K562 (cell line): ENCODE results near the gene PEX11A.

Experiments
- ARID2 ChIP-seq: fragments of 450-650 bp; IDR thresholded peaks from 2 replicates; pipeline ENCODE4 v1.6.1; 2017; ENCODE audit warnings: antibody characterized with exemption, mild to moderate bottlenecking
- MAFK ChIP-seq: IDR thresholded peaks from 2 replicates; pipeline ENCODE4 v1.6.1; 2011; ENCODE audit warnings: low read length, improper control_type of control experiment
- POLR2AphosphoS5 ChIP-seq: IDR thresholded peaks from 2 replicates; pipeline ENCODE4 v1.6.1; 2011; ENCODE audit warnings: mild to moderate bottlenecking, low read depth, low read length, moderate library complexity; ENCODE audit not compliant: control insufficient read depth, insufficient read depth
- SREBF2 ChIP-seq: sonication (generic); formaldehyde crosslinking; IDR thresholded peaks from 2 replicates; pipeline ENCODE4 v1.4.0; 2020; ENCODE audit warnings: mild to moderate bottlenecking, missing genetic modification reagents
- TF ChIP-seq, protein P1 (sequence below), 3 experiments: IDR thresholded peaks in 2 of 3; conservative IDR thresholded peaks in 1 of 3; 2 replicates each; pipeline ENCODE4 v1.5.1; 2011 to 2012; ENCODE audit warnings: low read length in 3 of 3, mild to moderate bottlenecking in 3 of 3, control low read depth in 2 of 3, improper control_type of control experiment in 1 of 3, inconsistent platforms in 1 of 3, low read depth in 1 of 3, mixed read lengths in 1 of 3, moderate library complexity in 1 of 3; ENCODE audit not compliant: insufficient read depth in 2 of 3
- TF ChIP-seq, protein P2 (sequence below): sonication (generic); formaldehyde crosslinking; IDR thresholded peaks from 2 replicates; pipeline ENCODE4 v1.9.0; 2022; ENCODE audit warnings: mild to moderate bottlenecking, missing genetic modification reagents

DNA sequence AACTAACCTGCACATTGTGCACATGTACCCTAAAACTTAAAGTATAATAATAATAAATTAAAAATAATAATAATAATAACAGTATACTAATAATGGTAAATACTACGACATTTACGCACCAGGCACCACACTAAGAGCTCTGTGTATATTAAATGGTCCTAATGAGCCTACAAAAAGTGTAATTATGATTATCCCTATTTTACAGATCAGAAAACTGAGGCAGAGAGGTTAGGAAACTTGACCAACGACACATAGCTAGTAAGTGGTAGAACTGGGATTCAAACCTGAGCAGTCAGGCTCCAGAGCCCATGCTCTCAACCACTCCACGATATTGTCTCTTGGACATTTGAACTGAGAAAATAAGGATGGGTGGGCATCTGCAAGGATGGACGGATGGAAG lies 50.3 kb downstream of the PEX11A start:
- TF ChIP-seq POLR2AphosphoS5 (no peak), SREBF2 (CRISPR knock-in tag) (no peak), MAFK (no peak), ARID2 (no peak)
- TF ChIP-seq, protein P1, sequence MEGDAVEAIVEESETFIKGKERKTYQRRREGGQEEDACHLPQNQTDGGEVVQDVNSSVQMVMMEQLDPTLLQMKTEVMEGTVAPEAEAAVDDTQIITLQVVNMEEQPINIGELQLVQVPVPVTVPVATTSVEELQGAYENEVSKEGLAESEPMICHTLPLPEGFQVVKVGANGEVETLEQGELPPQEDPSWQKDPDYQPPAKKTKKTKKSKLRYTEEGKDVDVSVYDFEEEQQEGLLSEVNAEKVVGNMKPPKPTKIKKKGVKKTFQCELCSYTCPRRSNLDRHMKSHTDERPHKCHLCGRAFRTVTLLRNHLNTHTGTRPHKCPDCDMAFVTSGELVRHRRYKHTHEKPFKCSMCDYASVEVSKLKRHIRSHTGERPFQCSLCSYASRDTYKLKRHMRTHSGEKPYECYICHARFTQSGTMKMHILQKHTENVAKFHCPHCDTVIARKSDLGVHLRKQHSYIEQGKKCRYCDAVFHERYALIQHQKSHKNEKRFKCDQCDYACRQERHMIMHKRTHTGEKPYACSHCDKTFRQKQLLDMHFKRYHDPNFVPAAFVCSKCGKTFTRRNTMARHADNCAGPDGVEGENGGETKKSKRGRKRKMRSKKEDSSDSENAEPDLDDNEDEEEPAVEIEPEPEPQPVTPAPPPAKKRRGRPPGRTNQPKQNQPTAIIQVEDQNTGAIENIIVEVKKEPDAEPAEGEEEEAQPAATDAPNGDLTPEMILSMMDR (IDR thresholded peaks at IDR 0.05 in 2 of 3, conservative IDR thresholded peaks at IDR 0.05 in 1 of 3; ENCODE audit: insufficient read depth in 2 of 3, low read depth in 1 of 3, low read length in 3 of 3): no peak
- TF ChIP-seq, protein P2, sequence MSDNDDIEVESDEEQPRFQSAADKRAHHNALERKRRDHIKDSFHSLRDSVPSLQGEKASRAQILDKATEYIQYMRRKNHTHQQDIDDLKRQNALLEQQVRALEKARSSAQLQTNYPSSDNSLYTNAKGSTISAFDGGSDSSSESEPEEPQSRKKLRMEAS (CRISPR knock-in tag): no peak
